K562 (cell line): ENCODE measurements around the gene ANO3. TPM values are rescaled to one million over a fixed set of nuclear protein-coding genes. Genes with fewer than 3 reads are reported as not detected.

ENCODE experiments used
- ATAC-seq: fragments of 200-7000 bp; cut with Tn5 transposase; 3 replicates; pipeline ENCODE4 v1.9.1; 2020; ENCODE audit warnings: moderate library complexity
- BruUV-seq: library from RNA; stranded (reverse); fragments of 400-500 nt; replicated peaks from 2 replicates; lab custom pipeline; 2021; lab: Mats Ljungman, UMichigan
- CTCF ChIA-PET: fragments of 300-600 bp; formaldehyde crosslinking; extraction: SDS; loops from one replicate; lab custom pipeline; 2021; ENCODE audit warnings: low intra/inter-chr PET ratio; lab: Yijun Ruan, JAX
- POLR2A ChIA-PET: fragments of 300-600, 350-650 bp; sonication (Branson Sonifier 250); formaldehyde crosslinking; extraction: SDS; loops from one replicate; lab custom pipeline; 2021; ENCODE audit warnings: antibody characterized with exemption, inconsistent platforms; lab: Yijun Ruan, JAX
- DNase-seq, 4 experiments: peaks; one replicate each; pipeline versions ENCODE4 v3.0.0 to v3.0.0-alpha.2; 2011 to 2018; ENCODE audit warnings: low spot score in 3 of 4, mixed read lengths in 3 of 4; ENCODE audit errors: extremely low read depth in 1 of 4
- FAIRE-seq: peaks from 2 replicates; lab custom pipeline; 2011; peaks lifted over from hg19 to GRCh38; lab: Jason Lieb, UNC
- H2AFZ ChIP-seq: 2 replicates; pipeline ENCODE4 v1.6.0; 2011; ENCODE audit warnings: low read depth, low read length, control low read depth, inconsistent platforms
- H3K27ac ChIP-seq: fragments of 200-600 bp; 3 replicates; pipeline ENCODE4 v1.8.0; 2011; ENCODE audit warnings: low read depth, mild to moderate bottlenecking, control low read depth, inconsistent platforms, low read length, moderate library complexity, mixed read lengths; ENCODE audit errors: extremely low read depth
- H3K27me3 ChIP-seq, 2 experiments: fragments of 300-600 bp in 1 of 2; 2 replicates in 1 of 2; 3 replicates in 1 of 2; pipeline versions ENCODE4 v1.6.0 to v1.8.0; 2011; ENCODE audit warnings: inconsistent platforms in 2 of 2, low read length in 2 of 2, mild to moderate bottlenecking in 1 of 2, mixed read lengths in 1 of 2, moderate library complexity in 1 of 2; ENCODE audit not compliant: control insufficient read depth in 2 of 2, insufficient read depth in 2 of 2
- H3K36me3 ChIP-seq: fragments of 300-600 bp; 3 replicates; pipeline ENCODE4 v1.8.0; 2011; ENCODE audit warnings: mild to moderate bottlenecking, low read length, inconsistent platforms; ENCODE audit not compliant: control insufficient read depth, insufficient read depth
- H3K4me1 ChIP-seq, 2 experiments: fragments of 200-600 bp in 1 of 2; replicated peaks in 1 of 2; 2 replicates in 1 of 2; 3 replicates in 1 of 2; pipeline versions ENCODE4 v1.5.1 to v1.8.0; 2011; ENCODE audit warnings: inconsistent platforms in 2 of 2, low read length in 2 of 2, mild to moderate bottlenecking in 1 of 2, mixed read lengths in 1 of 2, moderate library complexity in 1 of 2; ENCODE audit not compliant: control insufficient read depth in 2 of 2, insufficient read depth in 2 of 2
- H3K4me2 ChIP-seq: 2 replicates; pipeline ENCODE4 v1.6.1; 2011; ENCODE audit warnings: low read length, control low read depth, inconsistent platforms, mixed read lengths; ENCODE audit not compliant: insufficient read depth
- H3K4me3 ChIP-seq: fragments of 200-600 bp; sonication (generic), shearing (Covaris generic); 2 replicates; pipeline ENCODE4 v1.5.1; 2016; ENCODE audit warnings: control low read depth, inconsistent platforms
- H3K79me2 ChIP-seq: fragments of 200-600 bp; 3 replicates; pipeline ENCODE4 v1.8.0; 2011; ENCODE audit warnings: low read length, inconsistent platforms; ENCODE audit not compliant: control insufficient read depth, insufficient read depth
- H3K9ac ChIP-seq, 2 experiments: 2 replicates each; pipeline versions ENCODE4 v1.6.0 to v1.6.1; 2011; ENCODE audit warnings: low read depth in 2 of 2, low read length in 2 of 2, control low read depth in 1 of 2, inconsistent platforms in 1 of 2, mild to moderate bottlenecking in 1 of 2, mixed read lengths in 1 of 2; ENCODE audit not compliant: insufficient read depth in 1 of 2
- H3K9me1 ChIP-seq: one replicate; pipeline ENCODE4 v1.6.0; 2011; ENCODE audit warnings: inconsistent platforms, mild to moderate bottlenecking, low read length, moderate library complexity; ENCODE audit not compliant: control insufficient read depth, insufficient read depth
- H3K9me3 ChIP-seq: replicated peaks from 2 replicates; pipeline ENCODE4 v1.5.1; 2011; ENCODE audit warnings: low read depth, low read length, inconsistent platforms; ENCODE audit not compliant: control insufficient read depth, insufficient read depth
- H4K20me1 ChIP-seq: replicated peaks from 2 replicates; pipeline ENCODE4 v1.6.1; 2011; ENCODE audit warnings: low read length, inconsistent platforms, mixed read lengths; ENCODE audit not compliant: control insufficient read depth, insufficient read depth
- E4F1 ChIP-seq: fragments of 250-450 bp; sonication (Bioruptor Pico); IDR thresholded peaks from 2 replicates; pipeline ENCODE4 v1.5.0; 2021; ENCODE audit warnings: mild to moderate bottlenecking, borderline replicate concordance
- TFAP4 ChIP-seq: sonication (generic); formaldehyde crosslinking; IDR thresholded peaks from 2 replicates; pipeline ENCODE4 v1.8.0; 2022; ENCODE audit warnings: missing genetic modification reagents, mild to moderate bottlenecking, moderate library complexity, borderline replicate concordance
- TRIM28 ChIP-seq: fragments of 450-650 bp; IDR thresholded peaks from 2 replicates; pipeline ENCODE4 v1.6.1; 2017
- ZSCAN29 ChIP-seq: fragments of 450-650 bp; IDR thresholded peaks from 2 replicates; pipeline ENCODE4 v1.6.1; 2017
- WGBS: fragments of 100-300 bp; shearing (Covaris generic); methylation state at CpG from one replicate; pipeline ENCODE4 v1.1.6; 2016; ENCODE audit warnings: low coverage, mixed read lengths; ENCODE audit not compliant: insufficient coverage; ENCODE audit errors: missing lambda C conversion rate; 5-methylcytosine and 5-hydroxymethylcytosine counted together
- in situ Hi-C: fragments of 300-500 bp; cut with MboI; formaldehyde crosslinking; loops from 4 replicates; pipeline ENCODE4 v1.15.0; 2018; ENCODE audit warnings: inconsistent platforms, mixed read lengths
- intact Hi-C: fragments of 100-400 bp; cut with micrococcal nuclease; formaldehyde crosslinking; loops from 2 replicates; pipeline ENCODE4 v1.14.2; 2022
- polyA plus RNA-seq, 8 experiments: library from polyadenylated mRNA; depleted of rRNA in 4 of 8; stranded (reverse) in 5 of 8; unstranded in 3 of 8; fragments of >200 nt; fragmentation: Nextera tagmentation in 2 of 8; fragmentation: Illumina TruSeq in 1 of 8; extraction: Ambion mirVana in 2 of 8; extraction: Trizol in 1 of 8; gene quantifications; 2 replicates each; pipeline versions ENCODE4 v1.2.1 to v1.2.3, GENCODE V29; 2011 to 2014; ENCODE audit warnings: inconsistent platforms in 1 of 8, missing spikeins in 1 of 8
- total RNA-seq, 7 experiments: library from RNA; depleted of rRNA in 6 of 7; stranded (reverse); fragments of >200 nt in 6 of 7; fragmentation: Illumina TruSeq in 2 of 7; extraction: Trizol in 2 of 7; gene quantifications; 2 replicates each; pipeline versions ENCODE4 v1.2.1 to v1.2.3, GENCODE V29; 2011 to 2021; ENCODE audit warnings: low replicate concordance in 1 of 7

Gene ANO3
- total and polyA plus RNA-seq, 9 of the 15 experiments (the other 6 are each of a cell fraction or from before 2014, with no cell fraction given), result 0.01 to 0.13 (median 0.04) TPM; not detected in 1

GRCh38 chr11:26575946-26576345 lies 244.0 kb downstream of the ANO3 start (continued):
- no peak for TF ChIP-seq TFAP4 (CRISPR knock-in tag)
- no peak for TF ChIP-seq ZSCAN29

GRCh38 chr11:26578998-26579661 lies 247.2 kb downstream of the ANO3 start:
- FAIRE-seq, result no peak
- in situ Hi-C loops (no loop called here), intact Hi-C loops (no loop called here)
- Histone ChIP-seq H3K79me2 (no peaks in the 10 kb centered on the region), H3K36me3 (no peaks in the 10 kb centered on the region), H3K9me1 (no peaks in the 10 kb centered on the region), H3K27ac (no peak overlapping the region), H3K4me2 (no peak overlapping the region), H3K9me3 (no peaks in the 10 kb centered on the region), H4K20me1 (no peaks in the 10 kb centered on the region), H3K9ac (no peak overlapping the region), H3K4me1 (no peaks in the 10 kb centered on the region), H3K27me3 (no peaks in the 10 kb centered on the region), H3K4me3 (no peak overlapping the region), H2AFZ (no peak overlapping the region)
- ChIA-PET CTCF (no interaction called here), POLR2A (no interaction called here)
- WGBS, result 9% methylated on average over 1 of the region's 1 CpG
- no peak for DNase-seq
- ATAC-seq, result no peak
- TF ChIP-seq E4F1 (CRISPR knock-in tag) (no peak), TRIM28 (no peak)
- BruUV-seq, result no TSS peak
